Measurements from ENCODE around the gene HSF2BP.
"Not testable (repeated sequence)": the region's sequence is repeated elsewhere in the genome, so short reads cannot be mapped to it uniquely, and the experiment has no call there.

The HSF2BP gene

DNA sequence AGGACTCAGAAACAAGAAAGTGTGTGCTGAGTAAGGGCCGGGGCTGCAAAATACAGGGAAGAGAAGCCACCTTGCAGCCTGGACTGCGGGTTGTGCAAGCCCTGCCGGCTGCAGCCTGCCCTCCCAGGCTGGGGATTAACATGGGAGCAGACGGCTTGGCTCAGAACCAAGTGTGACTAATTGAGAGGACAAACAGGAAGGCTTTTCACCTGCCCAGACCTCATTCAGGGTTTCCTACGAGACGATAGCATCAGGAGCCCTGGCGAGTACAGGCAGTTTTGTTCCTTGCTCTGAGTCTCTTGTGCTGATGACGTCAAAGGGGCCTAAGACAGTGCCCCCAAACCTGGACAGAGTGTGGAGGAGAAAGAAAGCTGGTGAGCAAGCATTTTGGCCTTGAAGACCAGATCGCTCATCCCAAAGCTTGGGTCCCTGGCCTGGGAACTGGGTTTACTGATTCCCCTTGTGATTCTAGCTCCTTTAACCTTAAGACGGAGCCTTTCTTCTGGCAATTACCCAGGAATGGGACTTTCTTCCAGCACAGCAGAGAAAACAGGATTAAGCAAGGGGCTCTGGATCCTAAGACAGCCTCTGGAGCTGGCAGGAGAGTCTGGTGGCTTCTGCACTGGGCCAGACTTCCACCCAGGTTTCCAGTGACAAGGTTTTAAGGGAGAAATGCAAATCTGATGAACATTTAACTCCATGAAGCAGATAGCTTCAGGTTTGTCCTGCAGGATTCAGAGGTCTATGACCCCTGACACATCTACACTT, 142.2 kb downstream of the HSF2BP start:
- not testable (repeated sequence) for DNase-seq (ENCODE audit: low read depth in 2 of 2)

DNA sequence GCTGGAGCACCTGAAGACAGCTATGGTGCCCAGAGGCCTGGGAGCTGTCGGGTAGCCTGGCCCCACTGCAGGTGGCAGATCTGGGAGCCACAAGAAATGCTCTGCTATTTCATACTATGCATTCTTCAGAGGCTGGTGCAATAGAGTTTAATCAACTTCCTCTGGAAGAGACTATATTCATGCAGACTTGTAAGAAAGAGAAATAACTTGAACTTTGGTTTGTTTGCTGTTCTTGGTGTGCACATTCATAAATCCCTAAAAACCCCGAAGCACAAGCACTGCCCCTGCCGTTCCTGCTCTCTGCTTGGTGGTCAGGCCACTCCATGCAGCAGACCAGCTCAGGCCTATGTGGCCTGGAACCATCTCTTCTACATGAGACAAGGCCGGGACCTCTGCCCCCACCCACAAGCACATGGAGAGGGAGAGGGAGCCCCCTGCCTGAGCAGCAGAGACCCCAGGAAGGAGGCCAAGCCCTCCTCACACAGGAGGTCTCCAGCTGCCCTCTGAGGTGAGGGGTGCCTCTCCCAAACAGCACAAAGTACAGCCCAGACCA, 142.9 kb downstream of the HSF2BP start:
- DNase-seq (ENCODE audit: low read depth in 2 of 2), result not testable (repeated sequence)

DNA sequence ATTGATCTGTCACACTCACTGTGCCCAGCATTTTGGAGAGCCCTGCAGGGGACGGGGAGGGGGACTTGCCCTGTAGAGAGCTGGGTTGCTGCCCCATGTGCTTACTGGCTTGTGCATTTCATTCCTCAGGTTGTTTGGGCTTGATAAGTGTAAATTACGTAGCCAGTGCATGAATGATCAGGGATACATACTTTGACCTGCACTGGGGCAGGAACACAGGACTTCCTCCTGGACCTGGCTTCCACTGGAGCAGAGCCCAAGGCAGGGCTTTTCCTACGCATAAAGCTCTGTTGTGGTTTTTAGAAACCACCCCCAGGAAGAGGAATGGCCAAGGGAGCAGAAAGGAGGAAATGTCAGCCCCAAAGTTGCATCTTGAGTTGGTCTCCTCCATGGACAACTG, 144.5 kb downstream of the HSF2BP start:
- DNase-seq (ENCODE audit: low read depth in 2 of 2), result not testable (repeated sequence)

DNA sequence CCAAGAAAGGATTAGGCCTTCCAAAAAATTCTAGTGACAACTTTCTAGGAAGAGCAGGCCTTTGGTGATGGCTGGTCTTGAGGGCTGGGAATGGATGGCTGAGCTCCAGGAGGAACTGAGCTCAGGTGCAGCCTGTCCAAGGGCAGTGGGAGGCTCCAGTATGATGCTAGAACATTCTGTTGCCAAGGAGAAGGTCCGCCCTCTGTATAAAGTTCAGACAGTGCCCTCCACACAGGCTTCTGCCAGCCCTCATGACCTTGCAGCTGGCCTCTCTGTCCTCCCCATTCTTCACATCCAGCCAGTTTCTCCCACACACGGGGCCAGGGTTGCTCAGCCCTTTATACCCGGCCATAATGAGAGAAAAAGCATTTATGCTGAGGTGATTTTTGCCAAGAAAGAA, 146.3 kb downstream of the HSF2BP start:
- DNase-seq (ENCODE audit: low read depth in 2 of 2), result not testable (repeated sequence)

- DNase-seq (ENCODE audit: low read depth in 2 of 2), result not testable (repeated sequence)
Observed at GRCh38 chr21:43511209-43511608, 148.1 kb downstream of the HSF2BP start.

GRCh38 chr21:43510669-43511068, 148.6 kb downstream of the HSF2BP start:
- not testable (repeated sequence) for DNase-seq (ENCODE audit: low read depth in 2 of 2)

GRCh38 chr21:43503892-43504291, 155.4 kb downstream of the HSF2BP start:
- DNase-seq (ENCODE audit: low read depth in 2 of 2), result not testable (repeated sequence)

- not testable (repeated sequence) for DNase-seq (ENCODE audit: low read depth in 2 of 2)
Observed at GRCh38 chr21:43503075-43503750, 156.1 kb downstream of the HSF2BP start.

GRCh38 chr21:43502407-43503071, 156.7 kb downstream of the HSF2BP start:
- DNase-seq (ENCODE audit: low read depth in 2 of 2), result not testable (repeated sequence)

DNA sequence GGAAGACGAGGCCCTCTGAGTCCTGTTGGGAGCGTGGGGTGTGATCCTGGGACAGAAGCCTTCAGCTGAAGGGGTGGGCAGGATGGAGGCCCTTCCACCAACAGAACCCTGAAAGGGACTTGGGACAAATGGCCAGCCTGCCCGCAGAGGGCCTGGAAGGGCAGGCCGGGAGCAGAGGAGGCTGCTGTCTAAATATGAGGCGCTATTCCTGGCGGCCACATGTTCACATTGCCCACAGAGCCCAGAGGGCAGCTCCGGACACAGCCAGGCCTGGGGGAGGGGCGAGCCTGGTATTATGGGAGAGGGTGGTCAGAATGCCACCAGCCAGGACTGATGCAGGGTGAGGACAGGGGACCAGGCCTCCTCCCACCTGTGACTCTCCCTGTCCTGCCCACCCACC, 160.4 kb downstream of the HSF2BP start:
- not testable (repeated sequence) for DNase-seq (ENCODE audit: low read depth in 2 of 2)

DNA sequence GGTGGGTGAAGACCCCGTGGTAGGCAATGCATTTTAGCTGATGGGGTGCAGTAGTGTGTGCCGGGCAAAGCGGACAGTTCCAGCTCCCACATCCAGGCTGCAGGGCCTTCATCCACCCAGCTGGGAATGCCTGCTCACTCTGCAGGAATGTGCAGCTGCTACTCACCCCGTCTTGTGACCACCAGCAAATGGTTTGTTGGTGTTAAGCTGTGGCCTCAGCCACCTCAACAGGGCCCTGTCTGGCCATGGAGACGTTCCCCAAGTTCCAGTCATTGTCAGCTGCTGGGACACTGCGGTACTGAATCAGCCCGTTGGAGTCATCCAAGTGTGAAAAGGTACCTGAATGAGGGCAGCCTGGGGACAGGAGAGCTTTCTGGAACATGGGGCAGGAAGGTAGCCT, 161.2 kb downstream of the HSF2BP start:
- not testable (repeated sequence) for DNase-seq (ENCODE audit: low read depth in 2 of 2)

- DNase-seq (ENCODE audit: low read depth in 2 of 2), result not testable (repeated sequence)
Observed at GRCh38 chr21:43494279-43495012, 164.8 kb downstream of the HSF2BP start.

- DNase-seq (ENCODE audit: low read depth in 2 of 2), result not testable (repeated sequence)
Observed at GRCh38 chr21:43493471-43493870, 165.8 kb downstream of the HSF2BP start.

DNA sequence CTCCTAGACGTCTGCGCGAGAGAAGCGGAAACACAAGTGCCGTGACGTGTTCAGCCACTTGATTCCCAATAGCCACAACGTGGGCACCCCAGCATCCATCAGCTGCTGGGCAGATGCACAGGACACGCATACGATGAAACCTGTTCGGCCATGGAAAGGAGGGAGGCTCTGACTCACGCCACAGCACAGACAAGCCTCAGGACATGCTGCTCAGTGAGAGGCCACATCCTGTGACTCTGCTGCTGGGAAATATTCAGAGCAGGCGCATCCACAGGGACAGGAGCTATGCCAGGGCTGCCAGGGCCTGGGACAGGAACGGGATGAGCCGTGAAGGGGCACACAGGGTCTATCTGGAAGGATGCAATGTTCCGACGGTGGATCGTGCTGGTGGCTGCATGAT, 171.1 kb downstream of the HSF2BP start:
- DNase-seq (ENCODE audit: low read depth in 2 of 2), result not testable (repeated sequence)

DNA sequence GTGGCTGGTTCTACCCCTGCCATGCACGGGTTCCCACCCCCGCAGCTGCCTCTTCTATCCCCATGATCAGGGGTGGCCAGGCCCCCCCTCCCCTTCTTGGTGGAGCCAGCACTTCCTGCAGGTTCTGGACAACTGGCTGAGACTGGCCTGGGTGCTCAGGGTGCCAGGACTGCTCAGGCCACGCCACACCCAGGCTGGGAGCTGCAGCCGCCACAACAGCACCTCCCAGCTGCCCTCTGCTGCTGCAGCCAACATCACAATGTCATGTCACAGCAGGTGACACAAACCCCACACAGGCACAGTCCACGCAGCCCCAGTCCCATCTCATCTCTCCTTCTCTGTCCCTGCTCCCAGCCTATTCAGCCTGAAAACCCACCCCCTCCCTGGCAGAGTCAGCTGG, 173.2 kb downstream of the HSF2BP start:
- not testable (repeated sequence) for DNase-seq (ENCODE audit: low read depth in 2 of 2)

- not testable (repeated sequence) for DNase-seq (ENCODE audit: low read depth in 2 of 2)
Observed at GRCh38 chr21:43485016-43485415, 174.3 kb downstream of the HSF2BP start.

GRCh38 chr21:43479197-43479596, 180.1 kb downstream of the HSF2BP start:
- not testable (repeated sequence) for DNase-seq (ENCODE audit: low read depth in 2 of 2)
